Measurements from ENCODE around the gene EFEMP2.

Gene EFEMP2

GRCh38 chr11:65886826-65887722 lies 14.5 kb upstream of the EFEMP2 start:
- peaks cover 42% of the 10 kb centered on the region for H3K4me1 ChIP-seq (ENCODE audit: low read depth, poor library complexity, severe bottlenecking)
- peaks cover 23% of the 10 kb centered on the region for H3K79me2 ChIP-seq (ENCODE audit: insufficient read depth, low read depth)
- no peaks in the 10 kb centered on the region for H3K36me3 ChIP-seq (ENCODE audit: insufficient read depth)
- peak overlapping the region; percentile 32; the same call in 1 of the 2 replicates for H3K9ac ChIP-seq
- H3K27me3 ChIP-seq (ENCODE audit: insufficient read depth, low read depth): no peaks in the 10 kb centered on the region
- H2AFZ ChIP-seq (ENCODE audit: low read depth): peak overlapping the region; percentile 89; the same call in 1 of the 2 replicates
- TF ChIP-seq, protein P1, sequence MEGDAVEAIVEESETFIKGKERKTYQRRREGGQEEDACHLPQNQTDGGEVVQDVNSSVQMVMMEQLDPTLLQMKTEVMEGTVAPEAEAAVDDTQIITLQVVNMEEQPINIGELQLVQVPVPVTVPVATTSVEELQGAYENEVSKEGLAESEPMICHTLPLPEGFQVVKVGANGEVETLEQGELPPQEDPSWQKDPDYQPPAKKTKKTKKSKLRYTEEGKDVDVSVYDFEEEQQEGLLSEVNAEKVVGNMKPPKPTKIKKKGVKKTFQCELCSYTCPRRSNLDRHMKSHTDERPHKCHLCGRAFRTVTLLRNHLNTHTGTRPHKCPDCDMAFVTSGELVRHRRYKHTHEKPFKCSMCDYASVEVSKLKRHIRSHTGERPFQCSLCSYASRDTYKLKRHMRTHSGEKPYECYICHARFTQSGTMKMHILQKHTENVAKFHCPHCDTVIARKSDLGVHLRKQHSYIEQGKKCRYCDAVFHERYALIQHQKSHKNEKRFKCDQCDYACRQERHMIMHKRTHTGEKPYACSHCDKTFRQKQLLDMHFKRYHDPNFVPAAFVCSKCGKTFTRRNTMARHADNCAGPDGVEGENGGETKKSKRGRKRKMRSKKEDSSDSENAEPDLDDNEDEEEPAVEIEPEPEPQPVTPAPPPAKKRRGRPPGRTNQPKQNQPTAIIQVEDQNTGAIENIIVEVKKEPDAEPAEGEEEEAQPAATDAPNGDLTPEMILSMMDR (conservative IDR thresholded peaks at IDR 0.05; ENCODE audit: low read depth, low read length): no peak
- peak overlapping the region; percentile 98 for H3K4me2 ChIP-seq
- peak overlapping the region; percentile 39; the same call in 1 of the 2 replicates for H3K27ac ChIP-seq
- no peaks in the 10 kb centered on the region for H4K20me1 ChIP-seq (ENCODE audit: insufficient read depth)
- H3K4me3 ChIP-seq (IDR thresholded peaks at IDR 0.05; ENCODE audit: insufficient read depth, low read depth, low read length): no peak overlapping the region

DNA sequence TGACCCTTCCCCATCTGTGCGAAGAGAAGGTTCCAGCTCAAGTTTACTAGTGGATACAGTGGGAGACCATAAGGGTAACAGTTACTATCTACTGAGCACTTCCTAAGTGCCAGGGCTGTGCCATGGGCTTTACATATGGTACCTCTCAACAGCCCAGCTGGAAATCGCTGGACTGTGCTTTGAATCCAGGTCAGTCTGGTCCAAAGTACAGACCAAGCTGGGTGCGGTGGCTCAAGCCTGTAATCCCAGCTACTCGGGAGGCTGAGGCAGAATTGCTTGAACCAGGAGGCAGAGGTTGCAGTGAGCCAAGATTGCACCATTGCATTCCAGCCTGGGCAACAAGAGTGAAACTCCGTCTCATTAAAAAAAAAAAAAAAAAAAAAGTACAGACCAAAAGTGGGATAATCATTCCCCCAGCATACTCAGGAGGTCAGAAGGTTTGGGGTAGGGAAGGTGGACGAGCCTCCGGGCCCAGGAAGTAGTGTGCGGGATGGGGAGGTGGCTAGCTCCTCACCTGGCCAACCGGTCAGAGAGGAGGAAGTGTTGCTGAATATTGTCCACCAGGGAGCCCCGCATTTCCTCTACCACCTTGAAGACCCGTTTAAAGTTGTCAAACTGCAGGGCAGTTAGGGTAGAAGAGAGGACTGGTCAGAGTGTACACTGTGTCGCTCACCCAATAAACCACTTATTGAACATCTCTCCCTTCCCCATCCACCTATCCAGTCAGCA lies 13.4 kb upstream of the EFEMP2 start:
- H3K79me2 ChIP-seq (ENCODE audit: insufficient read depth, low read depth): peaks cover 12% of the 10 kb centered on the region
- H3K27ac ChIP-seq: no peak overlapping the region
- H4K20me1 ChIP-seq (ENCODE audit: insufficient read depth): no peaks in the 10 kb centered on the region
- no peaks in the 10 kb centered on the region for H3K36me3 ChIP-seq (ENCODE audit: insufficient read depth)
- no peak overlapping the region for H3K4me3 ChIP-seq (IDR thresholded peaks at IDR 0.05; ENCODE audit: insufficient read depth, low read depth, low read length)
- no peak overlapping the region for H3K4me2 ChIP-seq
- TF ChIP-seq, protein P1 (conservative IDR thresholded peaks at IDR 0.05; ENCODE audit: low read depth, low read length): no peak
- peaks cover 40% of the 10 kb centered on the region for H3K4me1 ChIP-seq (ENCODE audit: low read depth, poor library complexity, severe bottlenecking)
- no peaks in the 10 kb centered on the region for H3K27me3 ChIP-seq (ENCODE audit: insufficient read depth, low read depth)
- H2AFZ ChIP-seq (ENCODE audit: low read depth): no peak overlapping the region
- H3K9ac ChIP-seq: no peak overlapping the region

- H3K27ac ChIP-seq: no peak overlapping the region
- H3K27me3 ChIP-seq (ENCODE audit: insufficient read depth, low read depth): no peaks in the 10 kb centered on the region
- H2AFZ ChIP-seq (ENCODE audit: low read depth): no peak overlapping the region
- peaks cover 7% of the 10 kb centered on the region; the same call in 1 of the 2 replicates for H3K79me2 ChIP-seq (ENCODE audit: insufficient read depth, low read depth)
- TF ChIP-seq, protein P1 (conservative IDR thresholded peaks at IDR 0.05; ENCODE audit: low read depth, low read length): no peak
- peak overlapping the region; percentile 17; the same call in 1 of the 2 replicates for H3K4me2 ChIP-seq
- H4K20me1 ChIP-seq (ENCODE audit: insufficient read depth): no peaks in the 10 kb centered on the region
- H3K36me3 ChIP-seq (ENCODE audit: insufficient read depth): no peaks in the 10 kb centered on the region
- peaks cover 40% of the 10 kb centered on the region for H3K4me1 ChIP-seq (ENCODE audit: low read depth, poor library complexity, severe bottlenecking)
- no peak overlapping the region for H3K4me3 ChIP-seq (IDR thresholded peaks at IDR 0.05; ENCODE audit: insufficient read depth, low read depth, low read length)
- H3K9ac ChIP-seq: no peak overlapping the region
Measured at GRCh38 chr11:65885231-65885630, 12.6 kb upstream of the EFEMP2 start.

DNA sequence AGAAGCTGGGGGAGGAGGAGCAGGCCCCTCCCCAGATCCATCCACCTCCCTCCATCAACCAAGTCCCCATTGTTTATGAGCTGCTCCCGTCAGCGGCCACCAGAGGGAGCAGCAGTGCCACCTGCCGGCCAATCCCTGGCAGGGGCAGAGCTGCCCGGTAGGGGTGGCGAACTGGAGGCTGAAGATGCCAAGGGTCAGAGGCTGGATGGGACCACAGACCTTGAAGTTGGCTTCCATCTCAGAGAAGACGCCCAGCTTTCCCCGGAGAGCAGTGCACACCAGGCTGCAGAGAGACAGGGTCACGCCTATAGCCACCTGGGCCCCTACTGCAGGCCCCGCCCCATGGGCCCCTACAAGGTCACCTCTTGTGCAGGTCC lies 12.1 kb upstream of the EFEMP2 start:
- no peaks in the 10 kb centered on the region for H4K20me1 ChIP-seq (ENCODE audit: insufficient read depth)
- no peaks in the 10 kb centered on the region for H3K27me3 ChIP-seq (ENCODE audit: insufficient read depth, low read depth)
- H3K4me2 ChIP-seq: peak overlapping the region; percentile 17; the same call in 1 of the 2 replicates
- H3K9ac ChIP-seq: no peak overlapping the region
- H3K79me2 ChIP-seq (ENCODE audit: insufficient read depth, low read depth): peaks cover 7% of the 10 kb centered on the region; the same call in 1 of the 2 replicates
- H3K27ac ChIP-seq: no peak overlapping the region
- no peak overlapping the region for H3K4me3 ChIP-seq (IDR thresholded peaks at IDR 0.05; ENCODE audit: insufficient read depth, low read depth, low read length)
- H3K4me1 ChIP-seq (ENCODE audit: low read depth, poor library complexity, severe bottlenecking): peaks cover 34% of the 10 kb centered on the region
- TF ChIP-seq, protein P1 (conservative IDR thresholded peaks at IDR 0.05; ENCODE audit: low read depth, low read length): peak; percentile 97
- H3K36me3 ChIP-seq (ENCODE audit: insufficient read depth): no peaks in the 10 kb centered on the region
- H2AFZ ChIP-seq (ENCODE audit: low read depth): no peak overlapping the region
